ENCODE results near the gene NR2F6. TPM values are rescaled to one million over a fixed set of nuclear protein-coding genes. Genes with fewer than 3 reads are reported as not detected.
"Not testable (repeated sequence)": the region's sequence is repeated elsewhere in the genome, so short reads cannot be mapped to it uniquely, and the experiment has no call there.

NR2F6 gene
- total RNA-seq, 4 donors from 2014 or later = 64.9 to 95.8 (median 72.0) TPM

- ATAC-seq (no peak), DNase-seq (no peak)
- TF ChIP-seq POLR2A (IDR thresholded peaks at IDR 0.05) (no peak), CTCF (IDR thresholded peaks at IDR 0.05 in 4 of 5, conservative IDR thresholded peaks at IDR 0.05 in 1 of 5) (no peak)
- H3K4me1 ChIP-seq = no peaks in the 10 kb centered on the region
- intact Hi-C loops (cut with DNase I; ENCODE audit: low total_unique reads) = no loop called here
- no peak overlapping the region for H3K27ac ChIP-seq
- in situ Hi-C loops (cut with MboI; ENCODE audit: low sequenced_read_pairs in 4 of 4) = no loop called here
- H3K4me3 ChIP-seq = no peak overlapping the region
- no peaks in the 10 kb centered on the region for H3K27me3 ChIP-seq
- peaks cover 0 to 57% of the 10 kb centered on the region in 2 donors for H3K36me3 ChIP-seq
- no peaks in the 10 kb centered on the region for H3K9me3 ChIP-seq
These were observed 49.1 kb downstream of the NR2F6 start for GRCh38 chr19:17196610-17197009.

- Histone ChIP-seq H3K9me3 (no peaks in the 10 kb centered on the region), H3K4me3 (no peak overlapping the region), H3K27me3 (no peaks in the 10 kb centered on the region), H3K36me3 (peaks cover 0 to 51% of the 10 kb centered on the region in 2 donors), H3K27ac (no peak overlapping the region), H3K4me1 (no peaks in the 10 kb centered on the region)
- intact Hi-C loops (cut with DNase I; ENCODE audit: low total_unique reads) = no loop called here
- no peak for ATAC-seq
- TF ChIP-seq POLR2A (IDR thresholded peaks at IDR 0.05) = no peak
- in situ Hi-C loops (cut with MboI; ENCODE audit: low sequenced_read_pairs in 4 of 4) = no loop called here
- no peak for DNase-seq
These were observed 50.6 kb downstream of the NR2F6 start for GRCh38 chr19:17195106-17195505.

GRCh38 chr19:17194608-17195007 is 51.1 kb downstream of the NR2F6 start:
- Histone ChIP-seq H3K4me3 (no peak overlapping the region), H3K36me3 (peaks cover 0 to 48% of the 10 kb centered on the region in 2 donors), H3K9me3 (no peaks in the 10 kb centered on the region), H3K27ac (no peak overlapping the region), H3K27me3 (no peaks in the 10 kb centered on the region), H3K4me1 (no peaks in the 10 kb centered on the region)
- TF ChIP-seq POLR2A (IDR thresholded peaks at IDR 0.05) = no peak
- no peak for TF ChIP-seq CTCF (IDR thresholded peaks at IDR 0.05 in 4 of 5, conservative IDR thresholded peaks at IDR 0.05 in 1 of 5)
- in situ Hi-C loops (cut with MboI; ENCODE audit: low sequenced_read_pairs in 4 of 4) = no loop called here
- intact Hi-C loops (cut with DNase I; ENCODE audit: low total_unique reads) = no loop called here
- no peak for ATAC-seq
- DNase-seq = no peak

GRCh38 chr19:17192751-17193150 is 53.0 kb downstream of the NR2F6 start:
- no peak overlapping the region for H3K4me3 ChIP-seq
- H3K4me1 ChIP-seq = no peaks in the 10 kb centered on the region
- H3K27ac ChIP-seq = no peak overlapping the region
- no peaks in the 10 kb centered on the region for H3K9me3 ChIP-seq
- TF ChIP-seq POLR2A (IDR thresholded peaks at IDR 0.05) (no peak), CTCF (IDR thresholded peaks at IDR 0.05 in 4 of 5, conservative IDR thresholded peaks at IDR 0.05 in 1 of 5) (no peak)
- in situ Hi-C loops (cut with MboI; ENCODE audit: low sequenced_read_pairs in 4 of 4) (no loop called here), intact Hi-C loops (cut with DNase I; ENCODE audit: low total_unique reads) (no loop called here)
- peaks cover 0 to 49% of the 10 kb centered on the region in 2 donors for H3K36me3 ChIP-seq
- no peak for DNase-seq
- ATAC-seq = no peak
- H3K27me3 ChIP-seq = no peaks in the 10 kb centered on the region

- ATAC-seq; H3K4me1 ChIP-seq; H3K9me3 ChIP-seq; in situ Hi-C loops (cut with MboI; ENCODE audit: low sequenced_read_pairs in 4 of 4); H3K27ac ChIP-seq; DNase-seq; H3K4me3 ChIP-seq; intact Hi-C loops (cut with DNase I; ENCODE audit: low total_unique reads); H3K27me3 ChIP-seq: not testable (repeated sequence)
- peaks cover 0 to 49% of the 10 kb centered on the region in 2 donors for H3K36me3 ChIP-seq
These were observed 54.0 kb downstream of the NR2F6 start for GRCh38 chr19:17191736-17192135.

GRCh38 chr19:17185590-17185989 is 60.1 kb downstream of the NR2F6 start:
- ATAC-seq = no peak
- no peaks in the 10 kb centered on the region for H3K27me3 ChIP-seq
- H3K4me1 ChIP-seq = no peaks in the 10 kb centered on the region
- H3K9me3 ChIP-seq = no peaks in the 10 kb centered on the region
- in situ Hi-C loops (cut with MboI; ENCODE audit: low sequenced_read_pairs in 4 of 4) = no loop called here
- TF ChIP-seq CTCF (IDR thresholded peaks at IDR 0.05 in 4 of 5, conservative IDR thresholded peaks at IDR 0.05 in 1 of 5) (no peak), POLR2A (IDR thresholded peaks at IDR 0.05) (no peak)
- H3K4me3 ChIP-seq = no peak overlapping the region
- no peak for DNase-seq
- peaks cover 0 to 13% of the 10 kb centered on the region in 2 donors for H3K36me3 ChIP-seq
- no peak overlapping the region for H3K27ac ChIP-seq
- intact Hi-C loops (cut with DNase I; ENCODE audit: low total_unique reads) = no loop called here

Data from gastrocnemius medialis (tissue), 4 donors.